H1 (cell line): ENCODE results near the gene NR3C2. TPM values are rescaled to one million over a fixed set of nuclear protein-coding genes. Genes with fewer than 3 reads are reported as not detected.

Source experiments
- CTCF ChIA-PET: fragments of 300-600 bp; sonication (Branson Sonifier 250); formaldehyde crosslinking; loops from one replicate; lab custom pipeline; 2021; ENCODE audit not compliant: partially characterized antibody; lab: Charles Lee
- POLR2A ChIA-PET: fragments of 300-600 bp; sonication (Branson Sonifier 250); formaldehyde crosslinking; loops from one replicate; lab custom pipeline; 2021; ENCODE audit warnings: inconsistent platforms; ENCODE audit not compliant: partially characterized antibody; lab: Charles Lee
- DNase-seq, 2 experiments: peaks; one replicate each; pipeline versions ENCODE4 v3.0.0 to v3.0.0-alpha.2; 2010 to 2022; ENCODE audit warnings: low spot score in 2 of 2, low read depth in 1 of 2, mixed read lengths in 1 of 2
- FAIRE-seq: peaks from 2 replicates; lab custom pipeline; 2011; peaks lifted over from hg19 to GRCh38; lab: Jason Lieb, UNC
- H2AFZ ChIP-seq: 2 replicates; pipeline ENCODE4 v1.8.1; 2012; ENCODE audit warnings: low read length, inconsistent platforms
- H2AK5ac ChIP-seq: 2 replicates; pipeline ENCODE4 v1.6.1; 2013; ENCODE audit warnings: low read depth, low read length
- H2BK120ac ChIP-seq: replicated peaks from 2 replicates; pipeline ENCODE3; 2013; ENCODE audit warnings: low read depth, low read length, inconsistent platforms
- H2BK12ac ChIP-seq: 2 replicates; pipeline ENCODE4 v1.6.1; 2013; ENCODE audit warnings: low read depth, low read length
- H2BK15ac ChIP-seq: 2 replicates; pipeline ENCODE4 v1.6.1; 2013; ENCODE audit warnings: low read length
- H2BK20ac ChIP-seq: 2 replicates; pipeline ENCODE4 v1.6.1; 2013; ENCODE audit warnings: low read length
- H2BK5ac ChIP-seq: 2 replicates; pipeline ENCODE4 v1.6.1; 2013; ENCODE audit warnings: low read depth, low read length
- H3K14ac ChIP-seq: 2 replicates; pipeline ENCODE4 v1.6.1; 2013; ENCODE audit warnings: inconsistent platforms; ENCODE audit not compliant: insufficient read length
- H3K18ac ChIP-seq: 2 replicates; pipeline ENCODE4 v1.6.1; 2013; ENCODE audit warnings: low read length; ENCODE audit errors: extremely low read depth
- H3K23ac ChIP-seq: 2 replicates; pipeline ENCODE4 v1.6.1; 2013; ENCODE audit warnings: inconsistent platforms; ENCODE audit not compliant: insufficient read length
- H3K23me2 ChIP-seq: 2 replicates; pipeline ENCODE4 v1.6.1; 2013; ENCODE audit warnings: low read depth, low read length
- H3K27ac ChIP-seq: 2 replicates; pipeline ENCODE4 v1.6.1; 2011; ENCODE audit warnings: low read depth, low read length, inconsistent platforms
- H3K27me3 ChIP-seq, 4 experiments: replicated peaks in 1 of 4; 1 replicate in 1 of 4; 2 replicates in 3 of 4; pipeline versions ENCODE4 v1.6.1 to v1.8.1; 2011 to 2013; ENCODE audit warnings: low read length in 3 of 4, mild to moderate bottlenecking in 3 of 4, inconsistent platforms in 2 of 4, mixed read lengths in 2 of 4, moderate library complexity in 1 of 4; ENCODE audit not compliant: control insufficient read depth in 3 of 4, insufficient read depth in 3 of 4; ENCODE audit errors: extremely low read depth in 1 of 4
- H3K36me3 ChIP-seq, 4 experiments: 2 replicates each; pipeline versions ENCODE4 v1.6.1 to v1.8.1; 2011 to 2013; ENCODE audit warnings: mild to moderate bottlenecking in 4 of 4, low read length in 3 of 4, moderate library complexity in 2 of 4, control low read depth in 1 of 4, inconsistent platforms in 1 of 4; ENCODE audit not compliant: insufficient read depth in 4 of 4, control insufficient read depth in 2 of 4
- H3K4ac ChIP-seq: replicated peaks from 2 replicates; pipeline ENCODE3; 2013; ENCODE audit warnings: low read length, low read depth, mixed read lengths, inconsistent platforms; ENCODE audit not compliant: insufficient read length
- H3K4me1 ChIP-seq, 4 experiments: replicated peaks in 1 of 4; 1 replicate in 1 of 4; 2 replicates in 3 of 4; pipeline versions ENCODE4 v1.6.1 to v1.8.1; 2011 to 2013; ENCODE audit warnings: low read length in 3 of 4, inconsistent platforms in 2 of 4, mixed read lengths in 1 of 4; ENCODE audit not compliant: insufficient read depth in 4 of 4, control insufficient read depth in 3 of 4
- H3K4me2 ChIP-seq, 2 experiments: 2 replicates each; pipeline versions ENCODE4 v1.6.1 to v1.8.1; 2011 to 2013; ENCODE audit warnings: low read depth in 2 of 2, low read length in 2 of 2, control low read depth in 1 of 2, inconsistent platforms in 1 of 2, mild to moderate bottlenecking in 1 of 2; ENCODE audit not compliant: insufficient read depth in 1 of 2
- H3K4me3 ChIP-seq, 4 experiments: fragments of 200-600, 300-600 bp in 1 of 4; sonication (generic), shearing (Covaris generic), sonication (Bioruptor Twin) in 1 of 4; 2 replicates each; pipeline versions ENCODE4 v1.5.1 to v1.8.1; 2011 to 2016; ENCODE audit warnings: low read length in 4 of 4, low read depth in 3 of 4, control low read depth in 2 of 4, inconsistent platforms in 2 of 4, mild to moderate bottlenecking in 2 of 4, mixed read lengths in 1 of 4, moderate library complexity in 1 of 4; ENCODE audit not compliant: insufficient read depth in 2 of 4; ENCODE audit errors: extremely low read depth in 1 of 4
- H3K56ac ChIP-seq: replicated peaks from 2 replicates; pipeline ENCODE3; 2013; ENCODE audit warnings: low read depth, mild to moderate bottlenecking, mixed read lengths, low read length, inconsistent platforms; ENCODE audit not compliant: insufficient read length
- H3K79me1 ChIP-seq: 2 replicates; pipeline ENCODE4 v1.6.1; 2013; ENCODE audit warnings: low read depth, low read length, control low read depth
- H3K79me2 ChIP-seq, 2 experiments: 2 replicates each; pipeline versions ENCODE4 v1.6.1 to v1.8.1; 2012 to 2013; ENCODE audit warnings: low read length in 2 of 2, mild to moderate bottlenecking in 2 of 2, inconsistent platforms in 1 of 2; ENCODE audit not compliant: insufficient read depth in 2 of 2, control insufficient read depth in 1 of 2
- H3K9ac ChIP-seq, 4 experiments: replicated peaks in 1 of 4; 1 replicate in 1 of 4; 2 replicates in 3 of 4; pipeline versions ENCODE4 v1.6.1 to v1.8.1; 2011 to 2013; ENCODE audit warnings: low read depth in 3 of 4, low read length in 3 of 4, control low read depth in 2 of 4, mild to moderate bottlenecking in 2 of 4, moderate library complexity in 2 of 4, inconsistent platforms in 1 of 4; ENCODE audit errors: extremely low read depth in 1 of 4
- H3K9me3 ChIP-seq, 2 experiments: 2 replicates each; pipeline versions ENCODE4 v1.6.1 to v1.8.1; 2012 to 2013; ENCODE audit warnings: mild to moderate bottlenecking in 2 of 2, moderate library complexity in 2 of 2, control low read depth in 1 of 2, inconsistent platforms in 1 of 2, low read depth in 1 of 2, low read length in 1 of 2, mixed read lengths in 1 of 2; ENCODE audit not compliant: insufficient read depth in 2 of 2
- H4K20me1 ChIP-seq, 2 experiments: replicated peaks in 1 of 2; 2 replicates each; pipeline versions ENCODE3 to v1.8.1; 2011 to 2013; ENCODE audit warnings: inconsistent platforms in 2 of 2, low read length in 2 of 2, mild to moderate bottlenecking in 1 of 2; ENCODE audit not compliant: insufficient read depth in 2 of 2, control insufficient read depth in 1 of 2
- H4K5ac ChIP-seq: 2 replicates; pipeline ENCODE4 v1.6.1; 2013; ENCODE audit warnings: low read length, low read depth, mixed read lengths, inconsistent platforms; ENCODE audit not compliant: insufficient read length
- H4K8ac ChIP-seq: 2 replicates; pipeline ENCODE4 v1.8.0; 2013; ENCODE audit warnings: mild to moderate bottlenecking, moderate library complexity, low read length, inconsistent platforms; ENCODE audit not compliant: insufficient read depth; ENCODE audit errors: extremely low read depth
- H4K91ac ChIP-seq: replicated peaks from 2 replicates; pipeline ENCODE3; 2013; ENCODE audit warnings: low read length, mixed read lengths, inconsistent platforms; ENCODE audit not compliant: insufficient read length
- ASH2L ChIP-seq: fragments of 200-600, 300-600 bp; sonication (generic); IDR thresholded peaks from one replicate; pipeline ENCODE4 v1.7.1; 2017; ENCODE audit warnings: low read length
- CBX5 ChIP-seq: fragments of 300-800, 300-1000 bp; sonication (generic); IDR thresholded peaks from 2 replicates; pipeline ENCODE4 v1.7.1; 2016; ENCODE audit warnings: antibody characterized with exemption, low read length, low read depth
- CREB1 ChIP-seq: IDR thresholded peaks from 2 replicates; pipeline ENCODE4 v1.6.1; 2012; ENCODE audit warnings: inconsistent platforms
- NANOG ChIP-seq: IDR thresholded peaks from 2 replicates; pipeline ENCODE4 v1.6.1; 2011; ENCODE audit warnings: low read length, low read depth, mild to moderate bottlenecking, inconsistent platforms; ENCODE audit not compliant: insufficient read depth, poor library complexity, severe bottlenecking
- POLR2AphosphoS5 ChIP-seq: IDR thresholded peaks from 2 replicates; pipeline ENCODE4 v1.6.1; 2011; ENCODE audit warnings: low read depth, low read length
- RAD21 ChIP-seq, 2 experiments: IDR thresholded peaks in 1 of 2; conservative IDR thresholded peaks in 1 of 2; 2 replicates each; pipeline ENCODE4 v1.6.1; 2011; ENCODE audit warnings: low read depth in 2 of 2, low read length in 2 of 2, improper control_type of control experiment in 1 of 2, inconsistent platforms in 1 of 2, mild to moderate bottlenecking in 1 of 2, moderate library complexity in 1 of 2
- RFX5 ChIP-seq: IDR thresholded peaks from 2 replicates; pipeline ENCODE4 v1.6.1; 2011; ENCODE audit warnings: low read depth, low read length, improper control_type of control experiment, borderline replicate concordance
- RXRA ChIP-seq: IDR thresholded peaks from 2 replicates; pipeline ENCODE4 v1.6.1; 2011; ENCODE audit warnings: low read depth, mild to moderate bottlenecking, low read length, moderate library complexity; ENCODE audit not compliant: insufficient read depth
- SP2 ChIP-seq: IDR thresholded peaks from 2 replicates; pipeline ENCODE4 v1.6.1; 2012; ENCODE audit warnings: mild to moderate bottlenecking, low read length, inconsistent platforms
- SRF ChIP-seq: IDR thresholded peaks from 2 replicates; pipeline ENCODE4 v1.6.1; 2011; ENCODE audit warnings: mild to moderate bottlenecking, low read depth, low read length, moderate library complexity
- TAF1 ChIP-seq: IDR thresholded peaks from 2 replicates; pipeline ENCODE4 v1.6.1; 2011; ENCODE audit warnings: mild to moderate bottlenecking, low read depth, low read length
- TAF7 ChIP-seq: optimal IDR thresholded peaks from 2 replicates; pipeline ENCODE3; 2011; ENCODE audit warnings: low read depth, mild to moderate bottlenecking, inconsistent platforms, low read length, moderate library complexity, borderline replicate concordance
- TBP ChIP-seq: IDR thresholded peaks from 2 replicates; pipeline ENCODE4 v1.6.1; 2011; ENCODE audit warnings: low read depth, low read length, improper control_type of control experiment
- TEAD4 ChIP-seq: IDR thresholded peaks from 2 replicates; pipeline ENCODE4 v1.6.1; 2012; ENCODE audit warnings: low read depth, low read length, inconsistent platforms, mixed read lengths
- WGBS, 2 experiments: shearing (Covaris generic) in 1 of 2; methylation state at CpG; one replicate each; pipeline versions ENCODE4 v1.1.6 to v1.1.7; 2013 to 2015; ENCODE audit warnings: low lambda C conversion rate in 2 of 2, mixed read lengths in 2 of 2, inconsistent platforms in 1 of 2, low coverage in 1 of 2, missing lambda C conversion rate in 1 of 2; ENCODE audit not compliant: insufficient replicate concordance in 2 of 2, insufficient coverage in 1 of 2, insufficient read length in 1 of 2; ENCODE audit errors: extremely low coverage in 1 of 2, missing lambda C conversion rate in 1 of 2; 5-methylcytosine and 5-hydroxymethylcytosine counted together
- polyA plus RNA-seq, 7 experiments: library from polyadenylated mRNA; depleted of rRNA in 3 of 7; stranded (reverse) in 5 of 7; unstranded in 2 of 7; fragments of >200 nt in 5 of 7; fragments of 200-250 nt in 2 of 7; gene quantifications; 1 replicate in 5 of 7; 2 replicates in 1 of 7; 4 replicates in 1 of 7; pipeline versions ENCODE4 v1.2.1 to v1.2.3, GENCODE V29; 2011 to 2013; ENCODE audit warnings: missing spikeins in 2 of 7, mixed read lengths in 2 of 7
- total RNA-seq: library from RNA; stranded (reverse); fragmentation: NEBNext Ultra II Directional; extraction: Animal tissue kit (Norgen Biotek cat#: 25700); gene quantifications from 2 replicates; pipeline ENCODE4 v1.2.1, GENCODE V29; 2021
- TF ChIP-seq, protein P1 (sequence below): IDR thresholded peaks from 2 replicates; pipeline ENCODE4 v1.6.1; 2011; ENCODE audit warnings: low read depth, mild to moderate bottlenecking, low read length; ENCODE audit not compliant: insufficient read depth

Gene NR3C2
- total and polyA plus RNA-seq, 2 of the 8 experiments (the other 6 are each of a cell fraction or from before 2014, with no cell fraction given) = 0.80 to 3.9 TPM

DNA sequence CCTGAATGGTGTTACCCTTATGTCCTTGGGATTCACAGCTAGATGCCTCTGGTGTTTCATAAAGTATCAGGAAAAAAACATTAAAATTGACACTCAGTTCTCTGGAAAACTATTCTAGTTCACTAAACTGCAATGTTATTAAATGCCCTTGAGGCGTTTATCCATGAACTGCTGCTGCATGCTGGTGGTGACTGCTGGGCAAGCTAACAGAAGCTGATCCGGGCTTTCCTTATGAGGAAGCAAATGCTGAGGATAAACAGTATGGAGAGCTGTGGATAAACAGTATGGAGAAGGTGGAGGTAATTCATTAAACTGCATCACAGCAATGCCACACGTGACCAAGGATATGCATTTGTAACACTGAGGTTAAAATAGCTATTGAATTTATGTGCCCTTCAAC, 227.0 kb downstream of the NR3C2 start:
- no peak overlapping the region for H3K9ac ChIP-seq
- H3K27ac ChIP-seq = no peak overlapping the region
- H3K14ac ChIP-seq = no peak overlapping the region
- ChIA-PET POLR2A (no interaction called here), CTCF (interaction anchor here (1.5 kb wide), 1 partner anchor 9 kb away, joined by 3 read pairs; no protein-coding TSS in a partner anchor)
- H2BK20ac ChIP-seq = no peak overlapping the region
- no peaks in the 10 kb centered on the region for H3K9me3 ChIP-seq
- FAIRE-seq (no peak), DNase-seq (no peak)
- H4K8ac ChIP-seq = no peak overlapping the region
- H3K27me3 ChIP-seq = no peaks in the 10 kb centered on the region
- no peaks in the 10 kb centered on the region for H3K79me1 ChIP-seq
- no peak overlapping the region for H3K56ac ChIP-seq
- H2BK120ac ChIP-seq = no peak overlapping the region
- no peak overlapping the region for H3K4ac ChIP-seq
- no peak overlapping the region for H2AK5ac ChIP-seq
- H3K18ac ChIP-seq = no peak overlapping the region
- H3K4me1 ChIP-seq = no peaks in the 10 kb centered on the region
- H3K4me3 ChIP-seq = no peak overlapping the region
- no peak overlapping the region for H4K91ac ChIP-seq
- no peak overlapping the region for H4K5ac ChIP-seq
- H3K36me3 ChIP-seq = no peaks in the 10 kb centered on the region
- no peaks in the 10 kb centered on the region for H3K23me2 ChIP-seq
- H2BK12ac ChIP-seq = no peak overlapping the region
- no peak overlapping the region for H3K23ac ChIP-seq
- no peaks in the 10 kb centered on the region for H4K20me1 ChIP-seq
- WGBS, 2 experiments = 88% methylated on average over 3 of the region's 3 CpGs; no CpG with 5 or more reads in 1 of the 2 experiments
- no peak overlapping the region for H3K4me2 ChIP-seq
- H2BK15ac ChIP-seq = no peak overlapping the region
- no peak overlapping the region for H2AFZ ChIP-seq
- no peak overlapping the region for H2BK5ac ChIP-seq
- H3K79me2 ChIP-seq = no peaks in the 10 kb centered on the region
- TF ChIP-seq SP2 (no peak), SRF (no peak), TAF7 (no peak), POLR2AphosphoS5 (no peak), RFX5 (no peak), NANOG (no peak), TBP (no peak), CBX5 (no peak), CREB1 (no peak), RAD21 (IDR thresholded peaks at IDR 0.05 in 1 of 2, conservative IDR thresholded peaks at IDR 0.05 in 1 of 2; ENCODE audit: low read depth in 2 of 2, low read length in 2 of 2) (no peak), TAF1 (no peak), RXRA (no peak), ASH2L (no peak), TEAD4 (no peak)
- TF ChIP-seq, protein P1, sequence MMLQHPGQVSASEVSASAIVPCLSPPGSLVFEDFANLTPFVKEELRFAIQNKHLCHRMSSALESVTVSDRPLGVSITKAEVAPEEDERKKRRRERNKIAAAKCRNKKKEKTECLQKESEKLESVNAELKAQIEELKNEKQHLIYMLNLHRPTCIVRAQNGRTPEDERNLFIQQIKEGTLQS = no peak
